ENCODE results near the gene LRCH4. TPM values are rescaled to one million over a fixed set of nuclear protein-coding genes. Genes with fewer than 3 reads are reported as not detected.
A peak's percentile ranks its signal among the peaks of the same experiment; 100 is the strongest.

The LRCH4 gene
- total and polyA plus RNA-seq, 2 donors (not counting 1 experiment from before 2014, with no cell fraction given), result 288 to 289 TPM

GRCh38 chr7:100538654-100539435 lies 47.1 kb downstream of the LRCH4 start, which contains the start of gene AGFG2:
TSS of gene AGFG2 (plus strand) at chr7:100539203. CDS start at chr7:100539347, 144 bp downstream.
- no peaks in the 10 kb centered on the region for H3K27me3 Mint-ChIP-seq
- WGBS (ENCODE audit: insufficient coverage), result under 1% methylated on average over 60 of the region's 60 CpGs
- Histone ChIP-seq H2AFZ (ENCODE audit: insufficient read depth, low read depth, low read length, poor library complexity, severe bottlenecking) (peak within 1 kb of the TSS; percentile 97), H3K27me3 (replicated peaks in 1 of 4; ENCODE audit: control extremely low read depth in 1 of 4, control insufficient read depth in 3 of 4, insufficient read depth in 4 of 4, low read length in 3 of 4) (no peaks in the 10 kb centered on the region), H3K4me1 (ENCODE audit: control insufficient read depth in 2 of 2, insufficient read depth in 2 of 2, low read length in 2 of 2) (peaks cover 14 to 23% of the 10 kb centered on the region in 2 donors), H3K4me3 (ENCODE audit: control extremely low read depth in 1 of 5, extremely low read depth in 1 of 5, insufficient read depth in 1 of 5, low read depth in 2 of 5, low read length in 4 of 5) (peak within 1 kb of the TSS; percentile 62 to 84 (median 72)), H3K9me3 (ENCODE audit: control extremely low read depth in 1 of 3, control insufficient read depth in 2 of 3, insufficient read depth in 1 of 3, low read length in 2 of 3) (no peaks in the 10 kb centered on the region), H3K36me3 (replicated peaks in 1 of 2; ENCODE audit: control extremely low read depth in 1 of 2, control insufficient read depth in 1 of 2, extremely low read depth in 1 of 2, insufficient read depth in 2 of 2, low read length in 1 of 2) (no peaks in the 10 kb centered on the region), H3K79me2 (ENCODE audit: control insufficient read depth, insufficient read depth, low read length) (peaks cover 39% of the 10 kb centered on the region), H3K4me2 (replicated peaks; ENCODE audit: low read depth, low read length, poor library complexity, severe bottlenecking) (peak within 1 kb of the TSS; percentile 88), H3K9ac (ENCODE audit: low read length) (peak within 1 kb of the TSS; percentile 82), H4K20me1 (ENCODE audit: control insufficient read depth, insufficient read depth, low read length, poor library complexity, severe bottlenecking) (no peaks in the 10 kb centered on the region), H3K27ac (ENCODE audit: low read length in 2 of 2) (peak within 1 kb of the TSS in 1 of 2 donors; percentile 42)
- peak within 1 kb of the TSS; percentile 76 for H3K27ac Mint-ChIP-seq
- H3K4me3 Mint-ChIP-seq, result peak within 1 kb of the TSS; percentile 91
- CTCF ChIA-PET, result interaction anchor here (0.7 to 2.9 kb wide), 6 partner anchors 11 to 153 kb away, joined by 3 to 17 read pairs (median 4); partner anchors contain the start of gene FBXO24
- ATAC-seq (ENCODE audit: low read depth) (peak; percentile 97), DNase-seq (peak; percentile 100)
- H3K9me3 Mint-ChIP-seq (ENCODE audit: insufficient read depth), result no peaks in the 10 kb centered on the region
- POLR2A ChIA-PET, result interaction anchor here (0.7 to 1.6 kb wide), 6 partner anchors 11 to 167 kb away, joined by 3 to 9 read pairs (median 5); partner anchors contain the start of genes FBXO24 and POP7
- TF ChIP-seq EZH2 (IDR thresholded peaks at IDR 0.05; ENCODE audit: borderline replicate concordance, insufficient read depth, low read depth, low read length, poor library complexity, severe bottlenecking), result no peak
- TF ChIP-seq CTCF (IDR thresholded peaks at IDR 0.05), result no peak
- intact Hi-C loops (cut with micrococcal nuclease), result loop anchor here (1.0 to 2.0 kb wide), 10 partner anchors 11 to 314 kb away; partner anchors contain the start of genes FBXO24, GNB2, LRCH4 and MEPCE
- H3K4me1 Mint-ChIP-seq, result peaks cover 36% of the 10 kb centered on the region
